GM12801 (cell line): Measurements from ENCODE around the gene THADA.

Experiments used
- CTCF ChIP-seq: IDR thresholded peaks from one replicate; pipeline ENCODE4 v1.5.1; 2011; ENCODE audit warnings: control low read depth; ENCODE audit not compliant: insufficient read length; ENCODE audit errors: extremely low read depth

The THADA gene

GRCh38 chr2:43201497-43201896, 394.3 kb downstream of the THADA start:
- no peak for TF ChIP-seq CTCF

DNA sequence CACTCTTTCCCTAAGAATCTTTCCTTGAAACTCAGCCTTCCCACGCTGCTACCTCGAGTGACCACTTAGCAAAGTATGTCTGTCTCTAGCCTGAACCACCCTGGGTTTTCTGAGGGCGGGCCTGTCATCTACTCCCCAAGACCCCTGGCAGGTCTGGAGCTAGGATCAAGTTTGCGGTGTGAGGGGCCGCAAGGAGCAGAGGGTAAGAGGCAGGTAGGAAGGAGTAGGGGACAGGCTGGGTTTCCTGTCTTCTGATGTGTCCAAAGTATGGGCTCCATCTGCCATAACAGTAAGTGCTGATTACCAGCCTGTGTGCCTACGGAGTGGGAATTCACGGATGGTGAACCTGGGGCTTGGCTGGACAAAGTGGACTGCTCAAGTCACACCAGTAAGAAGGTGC, 394.8 kb downstream of the THADA start:
- no peak for TF ChIP-seq CTCF

DNA sequence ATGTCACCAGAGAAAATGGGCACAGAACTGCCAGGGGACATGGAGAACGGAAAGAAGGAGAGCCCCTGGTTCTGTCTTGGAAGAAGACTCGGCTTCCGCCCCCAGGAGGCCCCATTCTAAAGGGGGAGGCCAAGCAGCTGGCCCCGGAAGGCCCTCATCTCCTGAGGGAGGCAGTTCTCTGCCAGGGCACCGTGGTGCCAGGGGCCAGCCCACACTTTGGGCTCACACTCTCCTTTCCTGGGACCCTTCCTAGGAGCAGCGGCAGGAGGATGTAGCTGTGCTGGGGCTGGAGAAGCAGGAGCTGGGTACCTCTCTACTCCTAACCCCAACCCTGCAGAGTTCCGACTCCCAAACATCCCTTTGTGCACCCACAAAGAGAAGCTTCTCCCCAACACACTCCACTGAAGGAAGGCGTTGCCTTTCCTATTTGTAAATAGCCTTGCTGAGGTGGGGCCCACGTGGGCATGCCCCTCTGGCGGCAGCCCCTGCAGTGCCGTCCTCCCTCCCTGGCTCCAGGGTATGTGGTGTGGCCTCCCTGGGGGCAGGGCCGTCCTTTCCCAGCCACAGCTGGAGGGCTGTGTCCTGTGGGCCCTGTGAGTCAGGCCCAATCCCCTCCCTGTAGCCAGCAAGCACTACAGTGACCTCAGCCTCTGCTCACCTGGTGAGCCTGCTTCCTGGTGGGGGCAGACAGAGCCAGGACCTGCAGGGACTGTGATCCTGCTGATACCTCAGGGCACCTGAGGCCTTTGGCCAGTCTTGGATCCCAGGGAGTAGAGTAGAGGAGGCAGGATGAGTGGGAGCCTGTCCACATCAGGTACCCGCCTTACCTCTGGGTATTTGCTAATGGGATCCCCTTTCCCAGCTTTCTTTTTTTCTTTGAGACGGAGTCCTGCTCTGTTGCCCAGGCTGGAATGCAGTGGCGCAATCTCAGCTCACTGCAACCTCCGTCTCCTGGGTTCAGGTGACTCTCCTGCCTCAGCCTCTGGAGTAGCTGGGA, 396.0 kb downstream of the THADA start:
- TF ChIP-seq CTCF: no peak

DNA sequence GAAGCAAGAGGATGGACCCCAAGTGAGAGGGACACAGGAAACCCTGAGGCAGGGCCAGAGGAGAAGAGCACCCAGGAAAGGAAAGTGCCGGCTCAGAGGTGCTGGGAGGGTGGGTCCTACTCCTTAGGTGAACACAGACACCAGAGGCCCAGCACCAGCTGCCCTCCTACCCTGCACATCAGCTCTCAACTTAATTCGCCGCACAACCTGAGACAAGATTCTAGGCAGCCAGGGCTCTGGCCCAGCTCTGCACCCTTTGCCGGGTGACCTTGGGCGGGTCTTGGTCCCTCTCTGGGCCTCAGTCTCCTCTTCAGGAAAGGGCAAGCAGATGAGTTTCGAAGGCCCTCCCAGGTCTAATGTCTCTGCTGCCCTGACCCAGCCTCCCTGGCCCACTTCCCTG, 397.6 kb downstream of the THADA start:
- no peak for TF ChIP-seq CTCF

- no peak for TF ChIP-seq CTCF
These were observed 398.3 kb downstream of the THADA start for GRCh38 chr2:43197588-43197896.

DNA sequence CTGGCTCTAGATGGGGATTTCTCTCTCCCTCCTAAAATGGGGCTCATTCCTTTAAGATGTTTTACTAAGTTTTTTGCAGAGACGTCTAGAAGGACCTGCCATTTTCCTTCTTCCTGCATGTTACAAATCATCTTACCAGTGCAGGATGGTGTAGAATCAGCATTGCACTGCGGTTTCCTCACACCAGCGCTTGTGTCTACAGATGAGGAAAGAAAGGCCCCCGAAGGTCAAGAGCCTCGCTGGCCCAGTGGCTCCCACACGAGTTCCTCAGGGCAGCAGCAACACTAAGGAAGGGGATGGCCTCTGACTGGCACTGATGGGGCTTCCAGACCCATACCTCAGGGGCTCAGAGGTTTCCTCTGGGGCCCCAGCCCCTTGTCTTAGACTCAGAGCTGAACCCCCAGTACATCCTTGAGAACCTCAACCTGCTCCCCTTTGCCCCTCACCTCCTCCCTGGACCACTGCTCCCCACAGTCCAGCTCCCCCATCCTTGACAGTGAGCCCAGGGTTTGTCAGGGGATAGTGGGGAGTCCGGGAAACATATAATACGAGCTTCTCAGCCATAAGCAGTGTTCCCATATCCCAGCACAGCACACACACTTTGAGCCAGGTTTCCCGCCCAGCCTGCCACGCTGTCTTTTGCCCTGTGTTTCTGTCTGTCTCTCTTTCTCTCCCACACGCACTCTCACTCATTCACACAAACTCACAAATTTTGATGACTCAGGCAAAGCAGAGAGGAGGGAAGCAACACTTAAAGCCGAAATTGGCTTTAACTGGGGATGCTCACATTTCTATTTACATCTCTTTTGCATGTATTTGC, 398.9 kb downstream of the THADA start:
- TF ChIP-seq CTCF: no peak

DNA sequence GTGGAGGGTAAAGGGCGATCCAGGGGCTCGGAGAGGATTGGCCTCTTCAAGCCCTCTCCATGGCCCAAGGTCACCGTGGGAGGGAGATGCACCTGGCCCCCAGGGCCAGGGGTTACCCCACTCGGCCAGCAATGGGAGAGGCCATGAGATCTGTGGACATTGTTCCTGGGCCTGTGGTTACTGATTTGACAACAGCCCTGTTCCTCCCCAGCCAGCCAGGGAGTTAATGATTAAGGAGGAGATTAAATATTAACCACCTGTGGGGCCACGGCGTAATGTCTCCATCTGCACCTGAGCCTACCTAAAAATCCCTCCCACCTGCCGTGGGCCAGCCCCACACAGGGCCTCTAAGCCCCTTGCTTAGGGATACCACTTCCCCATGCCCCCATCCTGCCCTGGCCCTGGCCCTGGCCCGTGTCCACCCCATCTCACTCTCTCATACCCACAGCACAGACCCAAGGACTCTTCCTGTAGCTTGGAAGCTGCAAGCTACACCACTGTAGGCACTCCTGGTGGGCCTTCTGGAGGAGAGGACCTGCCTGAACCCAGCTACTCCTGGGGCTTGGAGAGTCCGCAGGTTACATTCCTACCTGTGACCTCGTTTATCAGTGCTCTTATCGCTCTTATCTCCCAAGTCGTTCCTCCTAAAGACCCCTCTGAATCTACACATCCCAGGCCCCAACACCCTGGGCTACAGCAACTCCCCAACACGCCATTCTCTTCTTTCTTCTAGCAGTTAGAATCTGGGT, 401.5 kb downstream of the THADA start:
- no peak for TF ChIP-seq CTCF
